GM18909 (cell line): ENCODE data around the gene ZNRF2.
"Not testable (repeated sequence)": the region's sequence is repeated elsewhere in the genome, so short reads cannot be mapped to it uniquely, and the experiment has no call there.

ENCODE experiments used
- ATAC-seq: cut with Tn5 transposase; IDR thresholded peaks from one replicate; pipeline ENCODE4 v1.9.1; 2021; ENCODE audit warnings: mild to moderate bottlenecking; ENCODE audit not compliant: unreplicated experiment, poor library complexity

ZNRF2 gene

DNA sequence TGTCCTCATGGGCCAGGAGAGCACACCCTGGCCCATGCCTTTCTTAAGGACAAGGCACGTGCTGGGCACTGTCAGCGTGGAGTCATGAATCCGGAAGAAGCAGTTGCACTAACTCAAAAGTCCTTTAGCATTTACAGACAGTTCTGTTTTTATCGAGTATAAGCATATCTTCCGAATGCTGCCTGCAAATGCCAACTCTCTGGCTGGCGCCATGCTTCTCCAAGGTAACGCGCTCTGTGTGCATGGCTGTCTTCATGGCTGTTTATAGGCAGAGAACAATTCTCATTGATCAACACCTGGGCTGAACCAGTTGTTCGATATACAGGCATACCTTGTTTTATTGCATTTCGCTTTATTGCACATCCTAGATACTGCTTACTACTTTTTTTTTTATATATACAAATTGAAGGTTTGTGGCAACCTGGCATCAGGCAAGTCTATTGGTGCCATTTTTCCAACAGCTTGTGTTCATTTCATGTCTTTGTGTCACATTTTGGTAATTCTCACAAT lies 28.0 kb upstream of the ZNRF2 start:
- no peak for ATAC-seq

DNA sequence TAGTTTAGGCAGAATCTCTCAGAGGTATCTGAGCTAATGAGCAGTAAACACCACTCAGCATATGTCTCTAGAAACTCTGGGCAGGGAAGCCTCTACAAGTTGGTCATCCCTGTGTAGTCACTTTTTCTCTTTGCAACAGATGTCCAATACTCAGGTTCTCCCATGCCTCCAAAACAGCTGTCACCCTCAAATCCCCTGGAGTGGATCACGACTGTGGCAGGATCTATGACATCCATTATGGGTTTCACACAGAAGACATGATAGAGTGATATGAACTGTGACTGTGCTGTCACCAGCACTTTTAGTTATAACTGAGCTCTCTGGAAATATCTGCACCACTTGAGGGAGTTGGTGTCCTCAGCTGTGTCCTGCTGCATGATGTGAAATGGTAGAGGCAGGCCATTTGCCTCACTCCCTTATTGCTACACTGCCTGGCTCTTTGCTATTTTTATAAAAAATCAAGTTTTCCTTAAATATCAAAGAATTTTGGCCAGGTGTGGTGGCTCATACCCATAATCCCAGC lies 24.1 kb upstream of the ZNRF2 start:
- ATAC-seq, result no peak

DNA sequence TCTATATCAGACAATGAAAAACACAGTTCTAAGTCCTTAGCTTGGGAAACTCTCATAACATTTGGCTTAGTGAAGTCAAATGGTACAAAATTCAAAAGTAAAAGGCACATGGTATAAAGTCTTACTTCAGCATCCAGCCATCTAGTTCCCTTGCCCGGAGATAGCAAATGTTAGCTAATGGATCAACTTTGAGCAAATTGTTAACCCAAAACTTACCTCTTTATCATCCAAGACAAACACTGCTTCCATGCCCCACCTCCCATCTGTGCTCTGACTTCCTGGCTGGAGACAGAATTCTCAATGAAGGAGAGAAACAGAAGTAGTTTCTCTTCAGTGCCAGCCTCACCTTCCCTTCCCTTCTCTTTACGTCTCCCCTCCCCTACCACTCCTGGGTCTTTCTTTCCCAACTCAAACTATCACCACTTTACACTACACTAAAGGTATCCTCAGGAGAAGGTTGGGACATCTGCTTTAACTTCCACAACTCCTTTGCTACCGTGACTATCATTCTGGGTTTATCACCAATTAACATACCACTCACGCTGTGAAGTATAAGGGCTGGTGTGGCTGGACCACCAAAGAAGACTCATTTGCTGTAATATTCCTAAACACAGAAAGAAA lies 21.2 kb upstream of the ZNRF2 start:
- no peak for ATAC-seq

GRCh38 chr7:30264052-30264451 lies 20.3 kb upstream of the ZNRF2 start:
- no peak for ATAC-seq

DNA sequence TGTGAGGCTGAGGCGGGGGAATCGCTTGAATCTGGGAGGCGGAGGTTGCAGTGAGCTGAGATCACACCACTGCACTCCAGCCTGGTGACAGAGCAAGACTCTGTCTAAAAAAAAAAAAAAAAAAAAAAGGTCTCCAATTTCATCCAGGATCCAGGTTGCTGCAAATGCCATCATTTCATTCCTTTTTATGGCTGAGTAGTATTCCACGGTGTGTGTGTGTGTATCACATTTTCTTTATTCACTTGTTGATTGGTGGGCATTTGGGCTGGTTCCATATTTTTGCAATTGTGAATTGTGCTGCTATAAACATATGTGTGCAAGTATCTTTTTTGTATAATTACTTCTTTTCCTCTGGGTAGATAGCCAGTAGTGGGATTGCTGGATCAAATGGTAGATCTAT lies 19.2 kb upstream of the ZNRF2 start:
- not testable (repeated sequence) for ATAC-seq

DNA sequence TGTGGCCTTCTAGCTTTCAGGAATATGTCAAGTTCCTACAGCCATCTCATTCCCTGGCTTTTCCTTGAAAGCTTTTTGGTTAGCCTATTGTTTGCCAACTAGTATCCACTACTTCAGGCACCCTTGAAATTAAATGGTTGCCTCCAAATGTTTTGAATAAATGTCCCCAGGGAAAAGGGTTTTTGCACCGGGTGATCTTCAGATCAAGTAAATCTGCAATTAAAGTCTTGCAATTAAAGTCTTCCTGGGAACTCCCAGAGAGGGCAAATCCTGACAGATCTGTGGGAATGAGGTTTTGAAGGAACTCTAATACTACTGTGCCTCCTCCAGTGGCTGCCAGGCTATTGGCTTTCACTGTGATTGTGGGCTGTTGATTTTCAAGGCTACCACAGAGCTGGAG lies 17.7 kb upstream of the ZNRF2 start:
- no peak for ATAC-seq

DNA sequence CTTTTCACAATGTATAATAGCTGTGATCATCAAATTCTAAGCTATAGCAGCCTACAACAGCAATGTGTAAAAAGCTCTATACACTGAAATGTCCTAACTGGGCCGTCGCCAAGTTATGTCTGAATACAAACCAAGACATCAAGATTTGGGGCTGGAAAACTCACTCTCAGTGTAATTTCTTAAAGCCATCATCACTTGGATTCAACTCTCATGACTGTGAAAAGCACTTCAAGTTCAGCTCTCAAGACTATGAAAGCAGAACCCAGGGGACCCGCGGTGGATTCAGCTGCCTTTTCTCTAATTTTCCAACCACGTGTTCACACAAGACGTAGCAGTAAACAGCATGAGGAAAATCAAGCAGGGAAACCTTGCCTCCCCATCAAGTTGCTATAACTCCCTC lies 15.8 kb upstream of the ZNRF2 start:
- no peak for ATAC-seq

GRCh38 chr7:30269490-30269889 lies 14.9 kb upstream of the ZNRF2 start:
- ATAC-seq, result no peak

DNA sequence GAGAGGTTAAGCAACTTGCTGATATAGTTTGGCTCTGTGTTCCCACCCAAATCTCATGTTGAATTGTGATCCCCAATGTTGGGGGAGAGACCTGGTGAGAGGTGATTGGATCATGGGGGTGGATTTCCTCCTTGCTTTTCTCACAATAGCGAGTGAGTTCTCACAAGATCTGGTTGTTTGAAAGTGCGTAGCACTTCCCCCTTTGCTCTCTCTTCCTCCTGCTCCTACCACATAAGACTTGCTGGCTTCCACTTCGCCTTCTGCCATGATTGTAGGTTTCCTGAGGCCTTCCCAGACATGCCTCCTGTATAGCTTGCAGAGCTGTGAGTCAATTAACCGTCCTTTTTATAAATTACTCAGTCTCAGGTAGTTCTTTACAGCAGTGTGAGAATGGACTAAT lies 13.5 kb upstream of the ZNRF2 start:
- ATAC-seq, result no peak

GRCh38 chr7:30272126-30272525 lies 12.3 kb upstream of the ZNRF2 start:
- no peak for ATAC-seq

- ATAC-seq, result no peak
These were observed 10.8 kb upstream of the ZNRF2 start for GRCh38 chr7:30273552-30273951.

GRCh38 chr7:30274641-30275040 lies 9.8 kb upstream of the ZNRF2 start:
- ATAC-seq, result no peak

GRCh38 chr7:30276203-30276900 lies 8.0 kb upstream of the ZNRF2 start:
- ATAC-seq, result peak; percentile 60

DNA sequence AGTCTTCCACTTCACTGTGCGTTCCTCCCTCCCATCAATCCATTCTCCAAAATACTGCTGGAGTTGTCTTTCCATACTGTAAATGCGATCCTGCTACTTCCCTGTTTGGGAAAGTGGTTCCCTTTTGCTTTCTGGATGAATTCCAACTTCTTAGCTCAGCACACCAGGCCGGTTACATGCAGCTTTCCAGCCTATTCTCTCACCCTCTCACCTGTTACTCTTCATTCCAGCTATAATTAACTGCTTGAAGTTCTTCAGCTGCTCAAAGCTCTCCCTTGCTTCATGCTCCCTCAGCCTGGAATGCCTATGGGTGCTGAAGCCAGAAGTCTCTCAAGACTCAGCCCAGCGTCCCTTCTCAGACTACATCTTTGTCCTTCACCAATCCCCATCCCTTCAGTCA lies 6.0 kb upstream of the ZNRF2 start:
- ATAC-seq, result no peak

GRCh38 chr7:30278849-30279652 lies 5.3 kb upstream of the ZNRF2 start:
- no peak for ATAC-seq

- no peak for ATAC-seq
These were observed 4.8 kb upstream of the ZNRF2 start for GRCh38 chr7:30279653-30279904.

DNA sequence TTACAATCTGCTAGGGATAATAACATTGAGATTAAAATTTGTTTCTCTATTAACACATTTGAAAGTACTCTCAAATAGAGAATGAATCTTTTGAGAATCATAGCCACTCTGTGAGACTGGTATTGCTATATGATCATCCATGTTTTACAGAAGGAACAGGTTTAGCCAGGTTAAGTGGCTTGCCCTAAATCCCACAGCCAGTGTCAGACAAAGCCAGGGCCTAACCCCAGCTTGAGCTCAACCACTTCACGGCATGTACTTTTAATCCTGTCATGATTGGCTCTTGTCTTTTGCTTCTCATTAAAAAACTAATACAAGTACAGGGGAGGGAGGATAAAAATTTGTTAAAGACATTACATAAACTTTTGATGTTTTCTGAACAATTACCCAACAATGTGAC lies 3.8 kb upstream of the ZNRF2 start:
- no peak for ATAC-seq

- ATAC-seq, result no peak
These were observed 3.1 kb upstream of the ZNRF2 start for GRCh38 chr7:30281263-30281662.

GRCh38 chr7:30281791-30282190 lies 2.6 kb upstream of the ZNRF2 start:
- no peak for ATAC-seq

- no peak for ATAC-seq
These were observed 1.7 kb upstream of the ZNRF2 start for GRCh38 chr7:30282735-30283134.

DNA sequence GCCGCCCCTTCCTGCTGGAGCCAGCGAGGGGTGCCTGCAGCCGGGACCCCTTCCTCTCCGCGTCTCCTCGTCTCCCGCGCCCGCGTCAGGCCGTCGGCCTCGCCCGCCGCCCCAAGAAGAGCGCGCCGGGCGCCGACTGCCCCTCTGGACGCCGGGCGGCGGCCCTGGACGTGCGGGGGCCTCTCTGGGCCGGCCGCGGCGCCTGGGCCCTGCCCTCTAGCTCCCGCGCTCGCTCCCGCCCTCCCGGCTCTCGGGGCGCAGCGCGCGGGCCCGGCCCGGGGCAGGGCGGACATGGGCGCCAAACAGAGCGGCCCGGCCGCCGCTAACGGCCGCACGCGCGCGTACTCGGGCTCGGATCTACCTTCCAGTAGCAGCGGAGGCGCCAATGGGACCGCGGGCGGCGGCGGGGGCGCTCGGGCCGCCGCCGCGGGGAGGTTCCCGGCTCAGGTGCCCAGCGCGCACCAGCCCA lies 704 bp downstream of the ZNRF2 start:
- ATAC-seq, result peak; percentile 23
